Memory B cell (primary cell): ENCODE results near the gene PGAP1.

ENCODE experiments used
- ATAC-seq: fragments of 150-1000 bp; cut with Tn5 transposase; 2 replicates; pipeline ENCODE4 v1.10.0; 2021; ENCODE audit warnings: low read depth, mild to moderate bottlenecking, moderate library complexity
- DNase-seq, 2 donors: peaks; one replicate each; pipeline ENCODE4 v3.0.0; 2022; ENCODE audit warnings: low spot score in 2 of 2
- H3K27ac Mint-ChIP-seq: one replicate; pipeline ENCODE4 v1.8.0; 2022; ENCODE audit warnings: mild to moderate bottlenecking, moderate library complexity, mixed read lengths
- H3K27me3 Mint-ChIP-seq: one replicate; pipeline ENCODE4 v1.8.0; 2022; ENCODE audit warnings: mixed read lengths
- H3K36me3 Mint-ChIP-seq: one replicate; pipeline ENCODE4 v1.8.0; 2022; ENCODE audit warnings: mild to moderate bottlenecking, mixed read lengths
- H3K4me1 Mint-ChIP-seq: one replicate; pipeline ENCODE4 v1.8.0; 2022; ENCODE audit warnings: mixed read lengths
- H3K4me3 Mint-ChIP-seq: one replicate; pipeline ENCODE4 v1.8.0; 2022; ENCODE audit warnings: mild to moderate bottlenecking, moderate library complexity, mixed read lengths
- H3K9me3 Mint-ChIP-seq: one replicate; pipeline ENCODE4 v1.8.0; 2022; ENCODE audit warnings: mixed read lengths

Gene PGAP1

DNA sequence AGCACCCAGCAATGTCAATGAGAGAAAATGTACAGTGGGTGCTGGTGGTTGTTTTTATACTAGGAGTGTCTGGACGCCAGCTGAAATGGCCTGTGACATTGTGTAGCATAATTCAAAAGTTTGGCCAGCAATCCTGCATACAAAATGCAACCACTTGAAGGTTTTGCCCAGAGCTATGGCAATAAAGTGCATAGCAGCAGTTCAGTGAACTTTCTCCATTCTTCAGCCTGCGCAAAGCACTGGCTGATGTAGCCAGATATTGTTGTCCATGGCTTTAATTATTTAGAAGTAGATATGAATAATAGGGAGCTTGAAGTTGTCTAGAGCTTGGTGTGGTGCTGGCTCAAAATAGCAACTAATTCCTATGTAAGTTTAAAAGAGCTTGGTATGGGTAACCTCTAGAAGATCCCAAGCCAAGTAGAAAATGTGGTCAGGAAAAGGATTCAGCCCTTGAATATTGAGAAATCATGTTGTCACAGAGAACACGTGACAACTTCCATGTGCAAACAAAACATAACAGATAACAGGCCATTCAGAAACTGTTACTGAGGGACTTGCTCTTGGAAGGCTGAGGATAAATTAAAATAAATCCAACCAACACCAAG lies 33.3 kb upstream of the PGAP1 start:
- H3K36me3 Mint-ChIP-seq, result peaks cover 2% of the 10 kb centered on the region
- no peak overlapping the region for H3K27ac Mint-ChIP-seq
- no peaks in the 10 kb centered on the region for H3K9me3 Mint-ChIP-seq
- no peaks in the 10 kb centered on the region for H3K4me1 Mint-ChIP-seq
- ATAC-seq (no peak), DNase-seq (no peak)
- H3K4me3 Mint-ChIP-seq, result no peak overlapping the region
- peaks cover 2% of the 10 kb centered on the region for H3K27me3 Mint-ChIP-seq

DNA sequence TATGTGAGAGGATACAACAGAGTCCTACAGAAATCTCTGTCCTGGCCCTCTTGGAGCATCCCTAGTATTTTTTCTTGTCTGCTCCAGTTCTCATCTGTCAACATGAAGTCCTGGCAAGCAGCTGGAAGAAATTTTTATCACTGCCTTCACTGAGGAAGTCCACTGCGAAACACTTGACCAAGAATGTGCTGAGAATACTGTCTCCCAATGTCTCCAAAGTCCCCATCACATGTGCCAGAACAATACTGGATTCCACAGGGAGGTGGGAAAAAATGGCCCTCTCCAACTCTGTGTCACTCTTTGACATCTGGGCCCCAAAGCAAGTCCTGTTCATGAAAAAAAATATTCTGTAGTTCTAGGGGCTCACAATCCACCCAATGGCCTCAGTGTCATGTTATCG lies 32.8 kb upstream of the PGAP1 start:
- Mint-ChIP-seq H3K4me1 (no peaks in the 10 kb centered on the region), H3K27me3 (peaks cover 4% of the 10 kb centered on the region), H3K36me3 (peaks cover 2% of the 10 kb centered on the region), H3K4me3 (no peak overlapping the region), H3K27ac (no peak overlapping the region), H3K9me3 (no peaks in the 10 kb centered on the region)
- DNase-seq (no peak), ATAC-seq (no peak)

DNA sequence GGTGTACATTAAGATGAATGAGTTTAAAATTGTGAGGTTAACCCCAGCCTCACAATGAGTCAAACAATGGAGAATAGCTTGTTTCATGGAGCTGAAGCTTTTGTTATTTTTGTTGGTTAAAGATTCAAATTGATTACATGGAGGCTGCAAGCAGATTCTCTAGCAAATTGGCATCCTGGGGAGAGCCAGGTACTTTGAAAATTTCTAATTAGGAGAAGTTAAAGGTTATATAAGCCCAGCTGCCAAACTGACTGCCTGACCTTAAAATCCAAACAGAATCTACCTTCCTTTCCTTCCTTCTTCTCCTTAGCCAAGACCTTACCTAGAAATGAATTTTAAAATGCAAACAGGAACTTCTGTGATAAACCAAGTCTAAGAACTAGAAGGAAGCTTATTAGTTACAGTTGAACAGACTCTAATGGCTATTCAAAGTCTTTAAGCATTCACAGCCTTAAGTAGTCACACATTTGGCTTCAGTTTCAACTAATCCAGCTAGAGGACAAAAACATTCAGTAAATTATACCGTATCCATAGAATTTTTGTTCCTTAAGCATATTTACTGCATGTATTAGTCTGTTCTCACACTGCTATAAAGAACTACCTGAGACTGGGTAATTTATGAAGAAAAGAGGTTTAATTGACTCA lies 31.5 kb upstream of the PGAP1 start:
- ATAC-seq (no peak), DNase-seq (no peak)
- peaks cover 2% of the 10 kb centered on the region for H3K36me3 Mint-ChIP-seq
- H3K4me3 Mint-ChIP-seq, result no peak overlapping the region
- H3K27ac Mint-ChIP-seq, result no peak overlapping the region
- no peaks in the 10 kb centered on the region for H3K9me3 Mint-ChIP-seq
- no peaks in the 10 kb centered on the region for H3K4me1 Mint-ChIP-seq
- peaks cover 6% of the 10 kb centered on the region for H3K27me3 Mint-ChIP-seq

DNA sequence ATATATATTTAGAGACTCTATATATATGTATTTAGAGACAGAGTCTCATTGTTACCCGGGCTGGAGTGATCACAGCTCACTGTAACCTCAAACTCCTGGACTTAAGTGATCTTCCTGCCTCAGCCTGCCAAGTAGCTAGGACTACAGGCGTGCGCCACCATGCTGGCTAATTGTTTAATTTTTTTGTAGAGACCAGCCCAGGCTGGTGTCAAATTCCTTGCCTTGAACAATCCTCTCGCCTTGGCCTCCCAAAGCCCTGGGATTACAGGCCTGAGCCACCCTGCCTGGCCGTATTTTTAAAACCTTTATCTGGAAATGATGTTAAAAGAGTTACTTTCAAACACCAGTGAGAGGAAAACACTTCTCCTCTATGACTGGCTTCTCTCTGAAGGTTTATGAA lies 30.9 kb upstream of the PGAP1 start:
- Mint-ChIP-seq H3K27ac (no peak overlapping the region), H3K9me3 (no peaks in the 10 kb centered on the region), H3K27me3 (peaks cover 9% of the 10 kb centered on the region), H3K36me3 (peaks cover 2% of the 10 kb centered on the region), H3K4me1 (no peaks in the 10 kb centered on the region), H3K4me3 (no peak overlapping the region)
- no peak for DNase-seq
- ATAC-seq, result no peak

DNA sequence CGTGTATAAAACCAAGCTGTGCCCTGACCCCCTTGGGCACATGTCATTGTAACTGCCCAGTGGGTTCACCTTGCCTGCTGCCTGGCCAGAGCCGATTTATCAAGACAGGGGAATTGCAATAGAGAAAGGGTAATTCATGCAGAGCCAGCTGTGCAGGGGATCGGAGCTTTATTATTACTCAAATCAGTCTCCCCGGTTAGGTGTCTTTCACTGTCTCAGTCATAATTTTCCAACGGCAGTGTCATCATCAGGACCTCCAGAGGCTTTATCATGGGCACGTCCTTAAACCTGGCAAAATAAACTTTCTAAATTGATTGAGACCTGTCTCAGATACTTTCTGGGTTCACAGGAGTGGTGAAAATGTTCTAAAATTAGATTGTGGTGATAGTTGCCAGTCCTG lies 29.6 kb upstream of the PGAP1 start:
- DNase-seq, result no peak
- Mint-ChIP-seq H3K36me3 (no peaks in the 10 kb centered on the region), H3K27me3 (peaks cover 11% of the 10 kb centered on the region), H3K9me3 (no peaks in the 10 kb centered on the region), H3K4me1 (no peaks in the 10 kb centered on the region), H3K27ac (no peak overlapping the region), H3K4me3 (no peak overlapping the region)
- ATAC-seq, result no peak

DNA sequence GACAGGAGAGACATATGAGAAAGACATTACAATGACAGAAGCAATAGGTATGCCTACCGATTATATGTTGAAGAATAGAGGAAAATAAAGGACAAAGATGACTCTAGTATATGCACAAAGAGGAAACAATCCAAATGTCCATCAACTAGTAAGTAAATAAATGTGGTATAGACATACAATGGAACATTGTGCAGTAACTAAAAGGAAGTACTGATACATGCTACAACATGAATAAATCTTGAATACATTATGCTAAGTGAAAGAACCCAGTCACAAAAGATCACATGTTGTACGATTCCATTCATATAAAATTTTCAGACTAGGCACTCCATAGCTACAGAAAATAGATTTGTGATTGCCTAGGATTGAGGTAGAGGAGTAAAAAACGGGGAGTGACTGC lies 28.5 kb upstream of the PGAP1 start:
- Mint-ChIP-seq H3K27ac (no peak overlapping the region), H3K27me3 (peaks cover 12% of the 10 kb centered on the region), H3K36me3 (no peaks in the 10 kb centered on the region), H3K4me3 (no peak overlapping the region), H3K9me3 (no peaks in the 10 kb centered on the region), H3K4me1 (no peaks in the 10 kb centered on the region)
- no peak for ATAC-seq
- DNase-seq, result no peak

DNA sequence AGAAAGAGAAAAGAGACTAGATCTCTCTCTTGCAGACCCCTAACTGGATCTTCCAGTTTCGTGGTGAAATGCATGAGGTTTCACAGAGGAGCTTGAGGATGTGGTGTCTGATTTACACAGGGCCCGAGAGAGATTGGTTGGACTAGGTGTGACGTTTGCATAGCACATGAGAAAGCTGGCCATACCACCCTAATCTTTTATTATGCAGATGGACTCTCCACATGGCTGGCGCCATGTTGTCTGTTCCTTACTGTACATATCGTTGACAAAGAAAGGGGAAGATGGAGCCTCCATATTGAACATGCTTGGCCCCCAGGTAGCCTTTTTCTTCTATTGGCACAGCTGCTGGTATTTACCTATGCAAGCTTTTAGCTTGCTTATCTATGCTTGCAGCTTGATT lies 27.5 kb upstream of the PGAP1 start:
- Mint-ChIP-seq H3K4me1 (no peaks in the 10 kb centered on the region), H3K27ac (no peak overlapping the region), H3K4me3 (no peak overlapping the region), H3K27me3 (peaks cover 14% of the 10 kb centered on the region), H3K9me3 (no peaks in the 10 kb centered on the region), H3K36me3 (no peaks in the 10 kb centered on the region)
- ATAC-seq (no peak), DNase-seq (no peak)

DNA sequence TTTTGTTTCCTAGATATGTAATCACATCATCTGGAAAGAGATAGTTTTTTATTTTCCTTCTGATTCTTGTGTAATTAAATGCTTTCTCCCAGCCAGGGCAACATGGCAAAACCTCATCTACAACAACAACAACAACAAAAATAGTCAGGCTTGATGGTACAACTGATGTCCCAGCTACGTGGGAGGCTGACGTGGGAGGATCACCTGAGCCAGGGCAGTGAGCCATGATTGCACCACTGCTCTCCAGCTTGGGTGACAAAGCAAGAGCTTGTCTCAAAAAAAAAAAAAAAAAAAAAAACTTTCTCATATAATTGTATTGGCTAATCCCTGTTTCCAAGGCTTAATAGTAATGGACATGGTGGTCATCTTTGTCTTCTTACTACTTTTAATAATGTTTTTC lies 26.4 kb upstream of the PGAP1 start:
- no peaks in the 10 kb centered on the region for H3K4me1 Mint-ChIP-seq
- no peak overlapping the region for H3K27ac Mint-ChIP-seq
- no peak for DNase-seq

DNA sequence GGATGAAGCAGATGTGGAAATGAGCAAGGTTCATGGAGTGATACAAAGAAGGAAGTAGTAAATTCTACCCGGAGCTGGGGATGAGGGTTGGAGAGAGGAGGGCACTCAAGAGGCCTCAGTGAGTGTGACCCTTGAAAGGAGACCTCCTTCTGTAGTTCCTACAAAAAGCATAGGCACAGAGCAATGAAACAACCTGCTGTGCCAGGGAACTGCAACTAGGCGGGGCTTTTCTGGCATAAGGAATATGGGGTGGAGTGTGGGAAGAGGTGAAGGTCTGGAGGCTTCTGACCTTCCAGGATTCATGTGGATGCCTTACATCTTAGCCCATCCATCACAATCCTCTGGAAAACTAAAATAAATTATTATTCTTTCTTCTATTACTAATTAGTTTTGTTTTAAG lies 25.5 kb upstream of the PGAP1 start:
- no peak overlapping the region for H3K4me3 Mint-ChIP-seq
- ATAC-seq, result no peak
- H3K27me3 Mint-ChIP-seq, result peaks cover 12% of the 10 kb centered on the region
- no peak for DNase-seq
- no peak overlapping the region for H3K27ac Mint-ChIP-seq
- H3K36me3 Mint-ChIP-seq, result no peaks in the 10 kb centered on the region
- no peaks in the 10 kb centered on the region for H3K9me3 Mint-ChIP-seq
- H3K4me1 Mint-ChIP-seq, result no peaks in the 10 kb centered on the region

More for the DNA sequence above, 26.4 kb upstream of the PGAP1 start:
- Mint-ChIP-seq H3K27me3 (peaks cover 12% of the 10 kb centered on the region), H3K9me3 (no peaks in the 10 kb centered on the region), H3K36me3 (no peaks in the 10 kb centered on the region), H3K4me3 (no peak overlapping the region)
- ATAC-seq, result no peak

DNA sequence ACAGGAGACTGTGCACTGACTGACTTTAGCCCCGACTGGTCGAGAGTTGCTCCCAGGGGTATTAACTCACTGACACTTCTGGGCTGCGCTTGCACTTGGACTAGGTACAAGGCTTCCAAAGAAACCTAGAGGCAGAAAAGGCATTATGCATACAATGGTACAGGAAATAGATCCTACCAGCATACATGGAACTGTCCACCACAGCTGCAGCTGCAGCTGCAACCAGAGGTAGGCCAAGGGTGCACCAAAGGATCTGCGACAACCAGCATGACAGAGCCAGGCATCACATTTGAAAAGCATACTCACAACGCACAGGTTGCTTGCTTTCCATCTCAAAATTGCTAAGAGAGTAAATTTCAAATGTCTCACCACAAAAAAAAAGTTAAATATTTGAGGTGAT lies 22.6 kb upstream of the PGAP1 start:
- Mint-ChIP-seq H3K4me1 (no peaks in the 10 kb centered on the region), H3K27ac (no peak overlapping the region)

DNA sequence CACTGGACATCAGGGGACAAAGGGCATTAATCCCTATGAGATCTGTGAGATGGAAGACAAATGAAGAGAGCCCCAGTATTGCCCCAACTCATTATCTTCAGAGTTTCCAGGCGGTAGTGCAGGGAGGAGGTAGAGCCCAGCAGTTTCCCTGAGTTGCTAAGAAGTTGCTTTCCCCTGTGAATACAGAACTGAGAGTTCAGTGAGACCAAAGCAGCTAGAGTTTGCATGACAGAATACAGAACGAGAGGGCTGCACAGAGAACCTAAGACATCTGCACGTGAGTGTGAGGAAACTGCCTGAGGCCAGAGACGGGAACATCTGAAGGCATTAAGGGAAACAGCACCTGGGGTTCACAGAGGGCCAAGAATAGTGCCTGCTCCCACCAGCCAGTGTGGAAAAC lies 18.1 kb upstream of the PGAP1 start:
- DNase-seq, result no peak
- no peak overlapping the region for H3K4me3 Mint-ChIP-seq

More for the DNA sequence above, 22.6 kb upstream of the PGAP1 start:
- Mint-ChIP-seq H3K36me3 (no peaks in the 10 kb centered on the region), H3K4me3 (no peak overlapping the region), H3K9me3 (no peaks in the 10 kb centered on the region), H3K27me3 (peaks cover 11% of the 10 kb centered on the region)
- DNase-seq, result no peak
- no peak for ATAC-seq

DNA sequence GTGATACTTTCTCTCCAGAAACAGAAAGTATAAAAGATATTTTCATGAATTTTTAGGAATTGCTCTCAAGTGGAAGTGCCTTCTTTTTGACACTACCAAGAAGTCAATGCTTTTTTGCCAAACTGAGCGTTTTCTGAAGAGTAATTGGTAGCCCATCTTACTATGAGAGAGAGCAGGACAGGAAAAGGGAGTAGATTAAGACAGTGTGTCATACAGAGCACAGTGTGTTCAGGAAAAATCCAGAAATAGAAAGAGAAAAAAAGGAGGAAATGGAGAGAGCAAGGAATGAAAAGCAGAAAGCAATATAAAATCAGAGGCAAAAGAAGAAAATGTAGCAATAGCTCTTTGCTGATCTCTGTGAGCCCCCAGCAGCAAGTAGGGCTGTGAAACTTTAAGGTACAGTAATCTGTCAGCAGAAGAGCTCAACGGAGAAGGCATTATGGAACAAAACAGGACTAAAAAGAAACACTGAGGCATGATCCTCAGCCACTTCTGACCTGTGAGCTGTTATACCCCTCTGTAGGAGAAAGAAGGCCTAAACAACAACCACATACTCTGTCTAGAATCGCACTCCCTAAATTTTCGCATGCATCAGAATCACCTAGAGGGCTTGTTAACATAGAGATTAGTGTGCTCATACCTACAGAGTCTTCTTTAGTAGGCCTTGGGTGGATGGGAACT lies 15.0 kb upstream of the PGAP1 start:
- H3K4me1 Mint-ChIP-seq, result no peaks in the 10 kb centered on the region
- ATAC-seq (no peak), DNase-seq (no peak)
- peaks cover 1% of the 10 kb centered on the region for H3K27me3 Mint-ChIP-seq
- no peak overlapping the region for H3K4me3 Mint-ChIP-seq
- H3K27ac Mint-ChIP-seq, result no peak overlapping the region
- no peaks in the 10 kb centered on the region for H3K36me3 Mint-ChIP-seq
- no peaks in the 10 kb centered on the region for H3K9me3 Mint-ChIP-seq

More for the DNA sequence above, 18.1 kb upstream of the PGAP1 start:
- H3K36me3 Mint-ChIP-seq, result no peaks in the 10 kb centered on the region
- H3K27ac Mint-ChIP-seq, result no peak overlapping the region
- peak; percentile 26 for ATAC-seq
- no peaks in the 10 kb centered on the region for H3K9me3 Mint-ChIP-seq
- H3K4me1 Mint-ChIP-seq, result no peaks in the 10 kb centered on the region
- H3K27me3 Mint-ChIP-seq, result peaks cover 1% of the 10 kb centered on the region

DNA sequence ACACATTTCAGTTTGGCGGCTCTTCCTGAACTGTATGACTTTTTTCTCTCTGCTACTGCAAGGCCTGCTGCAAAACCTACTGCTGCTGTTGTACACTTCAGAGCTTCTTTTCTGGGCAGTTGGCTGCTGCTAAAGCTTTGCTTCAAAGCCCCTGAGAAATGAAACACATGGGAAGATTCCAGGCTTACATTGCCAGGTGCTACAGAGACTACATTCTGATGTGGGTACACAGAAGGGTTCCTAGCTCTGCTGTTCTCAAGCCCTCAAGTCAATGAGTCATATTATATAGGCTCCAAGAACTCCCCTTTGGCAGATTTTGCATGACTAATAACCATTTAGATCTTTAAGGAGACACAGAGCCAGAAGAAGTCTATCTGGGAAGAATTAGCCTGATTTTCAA lies 12.9 kb upstream of the PGAP1 start:
- H3K36me3 Mint-ChIP-seq, result no peaks in the 10 kb centered on the region
- H3K9me3 Mint-ChIP-seq, result no peaks in the 10 kb centered on the region
- H3K27ac Mint-ChIP-seq, result no peak overlapping the region
- H3K4me3 Mint-ChIP-seq, result no peak overlapping the region
- no peaks in the 10 kb centered on the region for H3K27me3 Mint-ChIP-seq
- no peak for ATAC-seq
- no peak for DNase-seq
- no peaks in the 10 kb centered on the region for H3K4me1 Mint-ChIP-seq

DNA sequence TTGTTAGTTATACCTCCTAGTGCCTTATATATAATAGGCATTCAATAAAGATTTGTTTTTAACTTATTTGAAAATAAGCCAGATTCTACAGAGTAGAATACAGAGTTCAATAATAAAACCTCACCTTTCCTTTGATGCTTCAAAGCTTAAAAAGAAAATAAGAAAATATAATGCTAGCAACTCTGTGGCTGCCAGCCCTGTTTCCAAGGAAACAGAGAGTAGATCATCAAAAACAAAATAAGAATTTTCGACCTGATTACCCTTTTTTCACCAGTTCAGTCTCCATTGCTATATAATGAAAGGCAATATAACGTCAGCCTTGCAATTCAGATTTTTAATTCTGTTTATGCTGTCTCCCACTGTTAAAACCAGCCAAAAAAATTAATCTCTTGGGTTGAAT lies 8.9 kb upstream of the PGAP1 start:
- ATAC-seq (no peak), DNase-seq (no peak)
- H3K9me3 Mint-ChIP-seq, result no peaks in the 10 kb centered on the region
- H3K36me3 Mint-ChIP-seq, result no peaks in the 10 kb centered on the region
- no peak overlapping the region for H3K4me3 Mint-ChIP-seq
- no peaks in the 10 kb centered on the region for H3K27me3 Mint-ChIP-seq
- no peak overlapping the region for H3K27ac Mint-ChIP-seq
- H3K4me1 Mint-ChIP-seq, result no peaks in the 10 kb centered on the region

DNA sequence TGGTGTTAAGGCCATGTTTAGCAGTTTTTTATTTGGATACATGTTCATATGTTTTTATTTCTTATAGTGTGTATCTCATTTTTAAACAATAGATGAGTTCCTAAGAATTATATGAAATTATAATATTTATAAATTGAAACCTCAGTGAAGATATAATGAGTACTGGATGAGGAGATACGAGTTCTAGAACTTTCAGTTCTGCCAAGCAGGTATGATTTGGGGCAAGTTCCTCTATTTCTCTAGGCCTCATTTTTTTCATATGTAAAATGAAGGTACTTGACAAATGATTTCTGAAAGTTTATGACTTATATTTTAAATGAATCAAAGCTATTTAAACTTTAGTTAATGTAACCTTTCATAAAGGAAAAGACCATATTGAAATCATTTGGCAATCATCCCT lies 8.2 kb upstream of the PGAP1 start:
- H3K4me1 Mint-ChIP-seq, result no peaks in the 10 kb centered on the region
- ATAC-seq, result peak; percentile 59
- no peaks in the 10 kb centered on the region for H3K36me3 Mint-ChIP-seq

More for the DNA sequence above, 8.2 kb upstream of the PGAP1 start:
- no peak overlapping the region for H3K4me3 Mint-ChIP-seq
- DNase-seq, result no peak
- no peaks in the 10 kb centered on the region for H3K9me3 Mint-ChIP-seq
- no peaks in the 10 kb centered on the region for H3K27me3 Mint-ChIP-seq
- no peak overlapping the region for H3K27ac Mint-ChIP-seq
